Measurements from ENCODE around the gene SARS1. TPM values are rescaled to one million over a fixed set of nuclear protein-coding genes. Genes with fewer than 3 reads are reported as not detected.

The SARS1 gene
- total RNA-seq, 1 donor from 2014 or later, result 555 TPM

- TF ChIP-seq, protein P1, sequence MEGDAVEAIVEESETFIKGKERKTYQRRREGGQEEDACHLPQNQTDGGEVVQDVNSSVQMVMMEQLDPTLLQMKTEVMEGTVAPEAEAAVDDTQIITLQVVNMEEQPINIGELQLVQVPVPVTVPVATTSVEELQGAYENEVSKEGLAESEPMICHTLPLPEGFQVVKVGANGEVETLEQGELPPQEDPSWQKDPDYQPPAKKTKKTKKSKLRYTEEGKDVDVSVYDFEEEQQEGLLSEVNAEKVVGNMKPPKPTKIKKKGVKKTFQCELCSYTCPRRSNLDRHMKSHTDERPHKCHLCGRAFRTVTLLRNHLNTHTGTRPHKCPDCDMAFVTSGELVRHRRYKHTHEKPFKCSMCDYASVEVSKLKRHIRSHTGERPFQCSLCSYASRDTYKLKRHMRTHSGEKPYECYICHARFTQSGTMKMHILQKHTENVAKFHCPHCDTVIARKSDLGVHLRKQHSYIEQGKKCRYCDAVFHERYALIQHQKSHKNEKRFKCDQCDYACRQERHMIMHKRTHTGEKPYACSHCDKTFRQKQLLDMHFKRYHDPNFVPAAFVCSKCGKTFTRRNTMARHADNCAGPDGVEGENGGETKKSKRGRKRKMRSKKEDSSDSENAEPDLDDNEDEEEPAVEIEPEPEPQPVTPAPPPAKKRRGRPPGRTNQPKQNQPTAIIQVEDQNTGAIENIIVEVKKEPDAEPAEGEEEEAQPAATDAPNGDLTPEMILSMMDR (IDR thresholded peaks at IDR 0.05; ENCODE audit: partially characterized antibody, unreplicated experiment), result no peak
- no peak overlapping the region for H3K27ac Mint-ChIP-seq (ENCODE audit: unreplicated experiment)
- H3K27me3 Mint-ChIP-seq (ENCODE audit: unreplicated experiment), result no peaks in the 10 kb centered on the region
- H3K9me3 Mint-ChIP-seq (ENCODE audit: unreplicated experiment), result peaks cover 1% of the 10 kb centered on the region
- no peak overlapping the region for H3K4me3 Mint-ChIP-seq (ENCODE audit: unreplicated experiment)
- no peak for DNase-seq
- no peaks in the 10 kb centered on the region for H3K4me1 Mint-ChIP-seq (ENCODE audit: low read depth, unreplicated experiment)
- no peaks in the 10 kb centered on the region for H3K36me3 Mint-ChIP-seq (ENCODE audit: unreplicated experiment)
Measured at GRCh38 chr1:109207467-109208103, 6.1 kb upstream of the SARS1 start.

GRCh38 chr1:109208394-109208793 lies 5.3 kb upstream of the SARS1 start:
- no peak overlapping the region for H3K27ac Mint-ChIP-seq (ENCODE audit: unreplicated experiment)
- no peak for DNase-seq
- H3K9me3 Mint-ChIP-seq (ENCODE audit: unreplicated experiment), result peaks cover 1% of the 10 kb centered on the region
- TF ChIP-seq, protein P1 (IDR thresholded peaks at IDR 0.05; ENCODE audit: partially characterized antibody, unreplicated experiment), result no peak
- H3K36me3 Mint-ChIP-seq (ENCODE audit: unreplicated experiment), result no peaks in the 10 kb centered on the region
- no peaks in the 10 kb centered on the region for H3K4me1 Mint-ChIP-seq (ENCODE audit: low read depth, unreplicated experiment)
- no peak overlapping the region for H3K4me3 Mint-ChIP-seq (ENCODE audit: unreplicated experiment)
- no peaks in the 10 kb centered on the region for H3K27me3 Mint-ChIP-seq (ENCODE audit: unreplicated experiment)

DNA sequence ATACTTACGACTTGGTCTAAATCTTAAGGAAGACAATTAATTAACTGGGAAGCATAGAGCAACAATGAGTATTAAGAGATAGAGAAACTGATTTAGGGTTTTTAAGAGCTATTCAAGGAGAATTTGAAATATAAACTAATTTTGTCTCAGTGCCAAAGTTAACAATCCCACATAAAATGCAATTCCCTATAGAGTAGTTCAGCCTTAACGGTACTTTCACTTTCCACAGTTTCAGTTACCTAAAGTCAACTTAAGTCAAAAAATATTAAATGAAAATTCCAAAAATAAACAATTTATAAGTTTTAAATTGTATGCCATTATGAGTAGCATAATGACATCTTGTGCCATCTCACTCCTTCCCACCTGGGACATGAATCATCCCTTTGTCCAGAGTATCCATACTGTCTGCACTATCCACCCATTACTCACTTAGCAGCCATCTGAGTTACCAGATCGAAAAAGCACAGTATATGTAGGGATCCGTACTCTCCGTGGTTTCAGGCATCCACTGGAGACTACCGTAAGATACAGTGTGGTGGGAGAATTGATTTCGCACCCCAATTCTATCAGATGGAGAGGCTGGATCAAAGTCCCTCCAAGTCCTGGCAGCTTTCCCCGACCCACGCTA lies 4.8 kb upstream of the SARS1 start:
- Mint-ChIP-seq H3K9me3 (ENCODE audit: unreplicated experiment) (peaks cover 3% of the 10 kb centered on the region), H3K27me3 (ENCODE audit: unreplicated experiment) (peaks cover 2% of the 10 kb centered on the region), H3K4me3 (ENCODE audit: unreplicated experiment) (no peak overlapping the region), H3K27ac (ENCODE audit: unreplicated experiment) (no peak overlapping the region), H3K4me1 (ENCODE audit: low read depth, unreplicated experiment) (no peaks in the 10 kb centered on the region), H3K36me3 (ENCODE audit: unreplicated experiment) (no peaks in the 10 kb centered on the region)
- DNase-seq, result no peak
- TF ChIP-seq, protein P1 (IDR thresholded peaks at IDR 0.05; ENCODE audit: partially characterized antibody, unreplicated experiment), result no peak

DNA sequence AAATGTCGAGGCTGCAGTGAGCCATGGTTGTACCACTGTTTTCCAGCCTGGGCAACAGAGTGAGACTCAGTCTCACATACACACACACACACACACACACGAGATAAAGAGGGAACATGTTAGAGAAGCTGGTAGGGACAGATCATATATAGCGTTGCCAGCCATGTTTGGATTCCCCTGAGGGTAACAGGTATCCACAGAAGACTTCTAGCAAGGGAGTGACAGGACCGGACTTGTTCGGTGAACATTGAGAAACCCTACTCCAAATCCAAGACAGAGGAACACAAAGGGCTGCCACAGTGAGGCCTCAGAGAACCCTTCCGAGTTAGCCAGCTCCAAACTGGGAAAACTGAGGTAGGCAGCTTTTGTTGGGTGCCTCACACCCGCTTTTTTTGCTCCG lies 3.7 kb upstream of the SARS1 start:
- peaks cover 13% of the 10 kb centered on the region for H3K27me3 Mint-ChIP-seq (ENCODE audit: unreplicated experiment)
- peaks cover 13% of the 10 kb centered on the region for H3K9me3 Mint-ChIP-seq (ENCODE audit: unreplicated experiment)
- H3K27ac Mint-ChIP-seq (ENCODE audit: unreplicated experiment), result no peak overlapping the region
- no peak overlapping the region for H3K4me3 Mint-ChIP-seq (ENCODE audit: unreplicated experiment)
- TF ChIP-seq, protein P1 (IDR thresholded peaks at IDR 0.05; ENCODE audit: partially characterized antibody, unreplicated experiment), result no peak
- no peaks in the 10 kb centered on the region for H3K4me1 Mint-ChIP-seq (ENCODE audit: low read depth, unreplicated experiment)
- H3K36me3 Mint-ChIP-seq (ENCODE audit: unreplicated experiment), result peaks cover 8% of the 10 kb centered on the region
- no peak for DNase-seq

DNA sequence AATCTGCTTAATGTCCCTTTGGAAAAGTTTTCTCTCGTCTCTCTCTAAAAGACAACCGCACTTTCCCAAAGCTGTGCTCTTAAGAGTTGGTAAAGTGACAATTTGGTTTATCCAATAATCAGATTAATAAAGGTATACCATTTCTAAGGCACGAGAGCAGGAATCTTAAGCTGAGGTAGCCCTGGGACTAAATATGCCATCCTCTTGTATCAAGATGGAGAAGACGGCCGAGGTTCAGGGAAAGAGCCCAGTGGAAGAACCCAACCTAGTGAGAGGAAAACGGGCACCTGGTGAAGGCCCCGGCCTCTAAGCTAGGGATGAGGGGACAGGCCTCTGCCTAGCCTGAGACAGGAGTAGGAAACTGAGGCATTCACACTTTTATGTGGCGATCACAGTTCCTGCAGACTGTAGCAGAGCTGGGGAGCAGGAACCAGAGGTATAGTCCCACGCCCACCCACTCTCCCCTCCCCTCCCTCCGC lies 334 bp upstream of the SARS1 start:
- Mint-ChIP-seq H3K4me1 (ENCODE audit: low read depth, unreplicated experiment) (peaks cover 10% of the 10 kb centered on the region), H3K27me3 (ENCODE audit: unreplicated experiment) (peaks cover 15% of the 10 kb centered on the region), H3K27ac (ENCODE audit: unreplicated experiment) (peak overlapping the region; percentile 62), H3K36me3 (ENCODE audit: unreplicated experiment) (peaks cover 9% of the 10 kb centered on the region), H3K4me3 (ENCODE audit: unreplicated experiment) (peak overlapping the region; percentile 75), H3K9me3 (ENCODE audit: unreplicated experiment) (peaks cover 13% of the 10 kb centered on the region)
- DNase-seq, result no peak
- TF ChIP-seq, protein P1 (IDR thresholded peaks at IDR 0.05; ENCODE audit: partially characterized antibody, unreplicated experiment), result no peak
